Measurements from ENCODE around the gene CHAD. TPM values are rescaled to one million over a fixed set of nuclear protein-coding genes. Genes with fewer than 3 reads are reported as not detected.

The CHAD gene
- total and polyA plus RNA-seq, 5 donors from 2014 or later: not detected

- no peak overlapping the region for H3K4me3 ChIP-seq (ENCODE audit: low read depth, low read length)
- Mint-ChIP-seq H3K36me3 (no peaks in the 10 kb centered on the region), H3K27ac (no peak overlapping the region), H3K27me3 (no peaks in the 10 kb centered on the region), H3K4me1 (peaks cover 0 to 7% (median under 1%) of the 10 kb centered on the region in 4 donors), H3K9me3 (no peaks in the 10 kb centered on the region), H3K4me3 (no peak overlapping the region)
- H3K9me3 ChIP-seq (ENCODE audit: control insufficient read depth in 2 of 2, low read length in 2 of 2): no peaks in the 10 kb centered on the region
- H3K36me3 ChIP-seq (ENCODE audit: control insufficient read depth, insufficient read depth, low read length): no peaks in the 10 kb centered on the region
- no peaks in the 10 kb centered on the region for H3K27me3 ChIP-seq (ENCODE audit: control insufficient read depth, insufficient read depth, low read length)
- no peak overlapping the region for H3K27ac ChIP-seq (ENCODE audit: insufficient read depth, low read length, poor library complexity, severe bottlenecking)
- DNase-seq (no peak), ATAC-seq (ENCODE audit: low read depth in 2 of 2) (no peak)
- H3K4me1 ChIP-seq (ENCODE audit: control insufficient read depth, insufficient read depth, low read length, poor library complexity, severe bottlenecking): no peaks in the 10 kb centered on the region
Observed at GRCh38 chr17:50499721-50500120, 31.0 kb upstream of the CHAD start.

- Histone ChIP-seq H3K27ac (ENCODE audit: insufficient read depth, low read length, poor library complexity, severe bottlenecking) (no peak overlapping the region), H3K4me3 (ENCODE audit: low read depth, low read length) (no peak overlapping the region), H3K27me3 (ENCODE audit: control insufficient read depth, insufficient read depth, low read length) (no peaks in the 10 kb centered on the region), H3K4me1 (ENCODE audit: control insufficient read depth, insufficient read depth, low read length, poor library complexity, severe bottlenecking) (no peaks in the 10 kb centered on the region), H3K36me3 (ENCODE audit: control insufficient read depth, insufficient read depth, low read length) (no peaks in the 10 kb centered on the region), H3K9me3 (ENCODE audit: control insufficient read depth in 2 of 2, low read length in 2 of 2) (no peaks in the 10 kb centered on the region)
- DNase-seq (no peak), ATAC-seq (ENCODE audit: low read depth in 2 of 2) (no peak)
- Mint-ChIP-seq H3K4me3 (no peak overlapping the region), H3K4me1 (peaks cover 0 to 5% (median 0%) of the 10 kb centered on the region in 4 donors), H3K9me3 (no peaks in the 10 kb centered on the region), H3K36me3 (no peaks in the 10 kb centered on the region), H3K27me3 (peaks cover 4% of the 10 kb centered on the region), H3K27ac (no peak overlapping the region)
Observed at GRCh38 chr17:50499270-50499669, 30.6 kb upstream of the CHAD start.

- ATAC-seq (ENCODE audit: low read depth in 2 of 2) (no peak), DNase-seq (no peak)
- Mint-ChIP-seq H3K4me1 (no peaks in the 10 kb centered on the region), H3K36me3 (no peaks in the 10 kb centered on the region), H3K4me3 (no peak overlapping the region), H3K27ac (peak overlapping the region in 1 of 3 donors; percentile 53), H3K27me3 (peaks cover 9% of the 10 kb centered on the region), H3K9me3 (no peaks in the 10 kb centered on the region)
- Histone ChIP-seq H3K9me3 (ENCODE audit: control insufficient read depth in 2 of 2, low read length in 2 of 2) (no peaks in the 10 kb centered on the region), H3K36me3 (ENCODE audit: control insufficient read depth, insufficient read depth, low read length) (no peaks in the 10 kb centered on the region), H3K4me1 (ENCODE audit: control insufficient read depth, insufficient read depth, low read length, poor library complexity, severe bottlenecking) (no peaks in the 10 kb centered on the region), H3K27me3 (ENCODE audit: control insufficient read depth, insufficient read depth, low read length) (no peaks in the 10 kb centered on the region), H3K27ac (ENCODE audit: insufficient read depth, low read length, poor library complexity, severe bottlenecking) (no peak overlapping the region), H3K4me3 (ENCODE audit: low read depth, low read length) (no peak overlapping the region)
Observed at GRCh38 chr17:50498021-50498874, 29.6 kb upstream of the CHAD start.

GRCh38 chr17:50495918-50496317 is 27.2 kb upstream of the CHAD start:
- Histone ChIP-seq H3K9me3 (ENCODE audit: control insufficient read depth in 2 of 2, low read length in 2 of 2) (no peaks in the 10 kb centered on the region), H3K36me3 (ENCODE audit: control insufficient read depth, insufficient read depth, low read length) (no peaks in the 10 kb centered on the region), H3K27ac (ENCODE audit: insufficient read depth, low read length, poor library complexity, severe bottlenecking) (no peak overlapping the region), H3K27me3 (ENCODE audit: control insufficient read depth, insufficient read depth, low read length) (no peaks in the 10 kb centered on the region), H3K4me1 (ENCODE audit: control insufficient read depth, insufficient read depth, low read length, poor library complexity, severe bottlenecking) (no peaks in the 10 kb centered on the region), H3K4me3 (ENCODE audit: low read depth, low read length) (no peak overlapping the region)
- no peak overlapping the region for H3K4me3 Mint-ChIP-seq
- H3K9me3 Mint-ChIP-seq: no peaks in the 10 kb centered on the region
- no peaks in the 10 kb centered on the region for H3K36me3 Mint-ChIP-seq
- H3K4me1 Mint-ChIP-seq: no peaks in the 10 kb centered on the region
- peaks cover 13% of the 10 kb centered on the region for H3K27me3 Mint-ChIP-seq
- no peak for DNase-seq
- no peak for ATAC-seq (ENCODE audit: low read depth in 2 of 2)
- no peak overlapping the region for H3K27ac Mint-ChIP-seq

- no peak overlapping the region for H3K27ac Mint-ChIP-seq
- H3K36me3 Mint-ChIP-seq: no peaks in the 10 kb centered on the region
- no peak for ATAC-seq (ENCODE audit: low read depth in 2 of 2)
Observed at GRCh38 chr17:50495217-50495823, 26.6 kb upstream of the CHAD start.

GRCh38 chr17:50493744-50494143 is 25.1 kb upstream of the CHAD start:
- no peak for ATAC-seq (ENCODE audit: low read depth in 2 of 2)
- Histone ChIP-seq H3K4me3 (ENCODE audit: low read depth, low read length) (no peak overlapping the region), H3K4me1 (ENCODE audit: control insufficient read depth, insufficient read depth, low read length, poor library complexity, severe bottlenecking) (no peaks in the 10 kb centered on the region), H3K27me3 (ENCODE audit: control insufficient read depth, insufficient read depth, low read length) (no peaks in the 10 kb centered on the region), H3K9me3 (ENCODE audit: control insufficient read depth in 2 of 2, low read length in 2 of 2) (no peaks in the 10 kb centered on the region), H3K36me3 (ENCODE audit: control insufficient read depth, insufficient read depth, low read length) (no peaks in the 10 kb centered on the region), H3K27ac (ENCODE audit: insufficient read depth, low read length, poor library complexity, severe bottlenecking) (no peak overlapping the region)
- no peak for DNase-seq
- H3K27ac Mint-ChIP-seq: peak overlapping the region in 1 of 3 donors; percentile 14
- H3K36me3 Mint-ChIP-seq: no peaks in the 10 kb centered on the region
- H3K9me3 Mint-ChIP-seq: no peaks in the 10 kb centered on the region
- H3K4me1 Mint-ChIP-seq: no peaks in the 10 kb centered on the region
- H3K27me3 Mint-ChIP-seq: peaks cover 13% of the 10 kb centered on the region
- no peak overlapping the region for H3K4me3 Mint-ChIP-seq

More at GRCh38 chr17:50495217-50495823, 26.6 kb upstream of the CHAD start:
- H3K4me3 Mint-ChIP-seq: no peak overlapping the region
- Histone ChIP-seq H3K27ac (ENCODE audit: insufficient read depth, low read length, poor library complexity, severe bottlenecking) (no peak overlapping the region), H3K36me3 (ENCODE audit: control insufficient read depth, insufficient read depth, low read length) (no peaks in the 10 kb centered on the region), H3K4me1 (ENCODE audit: control insufficient read depth, insufficient read depth, low read length, poor library complexity, severe bottlenecking) (no peaks in the 10 kb centered on the region), H3K9me3 (ENCODE audit: control insufficient read depth in 2 of 2, low read length in 2 of 2) (no peaks in the 10 kb centered on the region), H3K4me3 (ENCODE audit: low read depth, low read length) (no peak overlapping the region), H3K27me3 (ENCODE audit: control insufficient read depth, insufficient read depth, low read length) (no peaks in the 10 kb centered on the region)
- H3K27me3 Mint-ChIP-seq: peaks cover 13% of the 10 kb centered on the region
- H3K4me1 Mint-ChIP-seq: no peaks in the 10 kb centered on the region
- no peaks in the 10 kb centered on the region for H3K9me3 Mint-ChIP-seq
- no peak for DNase-seq

GRCh38 chr17:50492214-50492613 is 23.5 kb upstream of the CHAD start:
- DNase-seq (no peak), ATAC-seq (ENCODE audit: low read depth in 2 of 2) (no peak)
- Mint-ChIP-seq H3K36me3 (no peaks in the 10 kb centered on the region), H3K9me3 (no peaks in the 10 kb centered on the region), H3K4me3 (no peak overlapping the region), H3K27ac (no peak overlapping the region), H3K27me3 (peaks cover 13% of the 10 kb centered on the region), H3K4me1 (no peaks in the 10 kb centered on the region)
- H3K27me3 ChIP-seq (ENCODE audit: control insufficient read depth, insufficient read depth, low read length): no peaks in the 10 kb centered on the region
- H3K36me3 ChIP-seq (ENCODE audit: control insufficient read depth, insufficient read depth, low read length): peaks cover 5% of the 10 kb centered on the region
- no peak overlapping the region for H3K27ac ChIP-seq (ENCODE audit: insufficient read depth, low read length, poor library complexity, severe bottlenecking)
- no peak overlapping the region for H3K4me3 ChIP-seq (ENCODE audit: low read depth, low read length)
- no peaks in the 10 kb centered on the region for H3K4me1 ChIP-seq (ENCODE audit: control insufficient read depth, insufficient read depth, low read length, poor library complexity, severe bottlenecking)
- no peaks in the 10 kb centered on the region for H3K9me3 ChIP-seq (ENCODE audit: control insufficient read depth in 2 of 2, low read length in 2 of 2)

GRCh38 chr17:50491505-50491904 is 22.8 kb upstream of the CHAD start:
- ATAC-seq (ENCODE audit: low read depth in 2 of 2) (no peak), DNase-seq (no peak)
- Mint-ChIP-seq H3K27ac (no peak overlapping the region), H3K9me3 (no peaks in the 10 kb centered on the region), H3K4me1 (no peaks in the 10 kb centered on the region), H3K4me3 (no peak overlapping the region), H3K27me3 (peaks cover 13% of the 10 kb centered on the region), H3K36me3 (no peaks in the 10 kb centered on the region)
- Histone ChIP-seq H3K9me3 (ENCODE audit: control insufficient read depth in 2 of 2, low read length in 2 of 2) (no peaks in the 10 kb centered on the region), H3K27ac (ENCODE audit: insufficient read depth, low read length, poor library complexity, severe bottlenecking) (no peak overlapping the region), H3K4me3 (ENCODE audit: low read depth, low read length) (no peak overlapping the region), H3K36me3 (ENCODE audit: control insufficient read depth, insufficient read depth, low read length) (peaks cover 6% of the 10 kb centered on the region), H3K4me1 (ENCODE audit: control insufficient read depth, insufficient read depth, low read length, poor library complexity, severe bottlenecking) (no peaks in the 10 kb centered on the region), H3K27me3 (ENCODE audit: control insufficient read depth, insufficient read depth, low read length) (no peaks in the 10 kb centered on the region)

Measured in CD4-positive, CD25-positive, alpha-beta regulatory T cell (primary cell).